Endothelial cell of umbilical vein (primary cell): ENCODE results near the gene CST9L. TPM values are rescaled to one million over a fixed set of nuclear protein-coding genes. Genes with fewer than 3 reads are reported as not detected.

ENCODE experiments used
- BruUV-seq: library from RNA; stranded (reverse); fragments of 400-500 nt; replicated peaks from 2 replicates; lab custom pipeline; 2021; lab: Mats Ljungman, UMichigan
- CTCF ChIA-PET: fragments of 300-600, 350-600 bp; sonication (Branson Sonifier 250); formaldehyde crosslinking; loops from one replicate; lab custom pipeline; 2021; ENCODE audit warnings: antibody characterized with exemption, inconsistent platforms; lab: Charles Lee
- POLR2A ChIA-PET: fragments of 300-600, 350-600 bp; sonication (Branson Sonifier 250); formaldehyde crosslinking; loops from one replicate; lab custom pipeline; 2021; ENCODE audit warnings: antibody characterized with exemption, inconsistent platforms; lab: Charles Lee
- DNase-seq: peaks from one replicate; pipeline ENCODE4 v3.0.0-alpha.2; 2011; ENCODE audit warnings: low read depth, low spot score
- FAIRE-seq: peaks from 2 replicates; lab custom pipeline; 2011; peaks lifted over from hg19 to GRCh38; lab: Jason Lieb, UNC
- H2AFZ ChIP-seq: 2 replicates; pipeline ENCODE4 v1.6.0; 2012; ENCODE audit warnings: low read depth, low read length, control low read depth, inconsistent platforms
- H3K27ac ChIP-seq: 2 replicates; pipeline ENCODE4 v1.5.1; 2011; ENCODE audit warnings: low read depth, mild to moderate bottlenecking, control low read depth, low read length, moderate library complexity; ENCODE audit not compliant: insufficient read depth
- H3K27me3 ChIP-seq, 2 experiments: 2 replicates each; pipeline versions ENCODE4 v1.6.0 to v1.6.1; 2011; ENCODE audit warnings: low read length in 2 of 2, mixed read lengths in 1 of 2; ENCODE audit not compliant: control insufficient read depth in 2 of 2, insufficient read depth in 2 of 2
- H3K36me3 ChIP-seq, 2 experiments: 2 replicates in 1 of 2; 3 replicates in 1 of 2; pipeline ENCODE4 v1.5.1; 2011; ENCODE audit warnings: low read length in 2 of 2, mild to moderate bottlenecking in 1 of 2, moderate library complexity in 1 of 2; ENCODE audit not compliant: control insufficient read depth in 2 of 2, insufficient read depth in 2 of 2; ENCODE audit errors: extremely low read depth in 1 of 2
- H3K4me1 ChIP-seq: 3 replicates; pipeline ENCODE4 v1.5.1; 2011; ENCODE audit warnings: mild to moderate bottlenecking, low read length; ENCODE audit not compliant: control insufficient read depth, insufficient read depth; ENCODE audit errors: extremely low read depth
- H3K4me2 ChIP-seq: 2 replicates; pipeline ENCODE4 v1.6.1; 2011; ENCODE audit warnings: low read length, control low read depth, mixed read lengths; ENCODE audit not compliant: insufficient read depth
- H3K4me3 ChIP-seq, 3 experiments: fragments of 200-600 bp in 1 of 3; sonication (generic), shearing (Covaris generic) in 1 of 3; replicated peaks in 1 of 3; 2 replicates each; pipeline ENCODE4 v1.5.1; 2011 to 2016; ENCODE audit warnings: control low read depth in 3 of 3, low read length in 3 of 3, mild to moderate bottlenecking in 2 of 3, inconsistent platforms in 1 of 3, low read depth in 1 of 3, moderate library complexity in 1 of 3; ENCODE audit not compliant: insufficient read depth in 1 of 3
- H3K79me2 ChIP-seq: 2 replicates; pipeline ENCODE4 v1.6.0; 2012; ENCODE audit warnings: low read length, inconsistent platforms; ENCODE audit not compliant: control insufficient read depth, insufficient read depth
- H3K9ac ChIP-seq: replicated peaks from 2 replicates; pipeline ENCODE3; 2011; ENCODE audit warnings: low read length, control low read depth; ENCODE audit not compliant: insufficient read depth; ENCODE audit errors: extremely low read depth
- H3K9me1 ChIP-seq: replicated peaks from 3 replicates; pipeline ENCODE4 v1.6.0; 2011; ENCODE audit warnings: mild to moderate bottlenecking, low read length; ENCODE audit not compliant: control insufficient read depth, insufficient read depth; ENCODE audit errors: extremely low read depth
- H3K9me3 ChIP-seq: replicated peaks from 2 replicates; pipeline ENCODE4 v1.5.1; 2012; ENCODE audit warnings: low read length, inconsistent platforms; ENCODE audit not compliant: control insufficient read depth, insufficient read depth
- H4K20me1 ChIP-seq: replicated peaks from 2 replicates; pipeline ENCODE3; 2011; ENCODE audit warnings: mild to moderate bottlenecking, low read length; ENCODE audit not compliant: control insufficient read depth, insufficient read depth; ENCODE audit errors: extremely low read depth
- CTCF ChIP-seq, 2 donors: IDR thresholded peaks; 1 replicate in 1 of 2; 2 replicates in 1 of 2; pipeline ENCODE4 v1.5.1; 2011; ENCODE audit warnings: low read length in 2 of 2, mild to moderate bottlenecking in 2 of 2, moderate library complexity in 2 of 2, control low read depth in 1 of 2, inconsistent platforms in 1 of 2, low read depth in 1 of 2; ENCODE audit not compliant: insufficient read depth in 1 of 2; ENCODE audit errors: extremely low read depth in 1 of 2
- EZH2 ChIP-seq: IDR thresholded peaks from 2 replicates; pipeline ENCODE4 v1.6.1; 2012; ENCODE audit warnings: borderline replicate concordance, low read depth, mild to moderate bottlenecking, moderate library complexity, low read length, inconsistent platforms; ENCODE audit not compliant: severe bottlenecking
- FOS ChIP-seq: IDR thresholded peaks from 2 replicates; pipeline ENCODE4 v1.6.1; 2011; ENCODE audit warnings: mild to moderate bottlenecking, low read length, moderate library complexity, borderline replicate concordance; ENCODE audit not compliant: insufficient read depth
- GATA2 ChIP-seq: IDR thresholded peaks from 2 replicates; pipeline ENCODE4 v1.7.0; 2011; ENCODE audit warnings: low read depth, mild to moderate bottlenecking, moderate library complexity, mixed read lengths, low read length; ENCODE audit not compliant: insufficient read length, insufficient read depth
- JUN ChIP-seq: IDR thresholded peaks from 2 replicates; pipeline ENCODE4 v1.6.1; 2011; ENCODE audit warnings: borderline replicate concordance, low read depth; ENCODE audit not compliant: insufficient read length, insufficient read depth
- MAX ChIP-seq: IDR thresholded peaks from 2 replicates; pipeline ENCODE4 v1.6.1; 2011; ENCODE audit not compliant: insufficient read depth, insufficient read length
- MYC ChIP-seq: IDR thresholded peaks from one replicate; pipeline ENCODE4 v1.6.1; 2011; ENCODE audit warnings: mild to moderate bottlenecking, low read depth, low read length
- POLR2A ChIP-seq: IDR thresholded peaks from 2 replicates; pipeline ENCODE4 v1.6.1; 2012; ENCODE audit warnings: low read depth, mild to moderate bottlenecking, control low read depth, low read length
- POLR2AphosphoS5 ChIP-seq: IDR thresholded peaks from 2 replicates; pipeline ENCODE4 v1.6.1; 2012; ENCODE audit warnings: low read depth, mild to moderate bottlenecking, control low read depth, low read length, moderate library complexity; ENCODE audit not compliant: insufficient read depth
- dilution Hi-C: fragments of 300-500 bp; cut with MboI; formaldehyde crosslinking; loops from one replicate; pipeline ENCODE4 v1.15.0; 2019; ENCODE audit warnings: low sequenced_read_pairs; ENCODE audit not compliant: extremely low pct_ligation_motif_present
- intact Hi-C: fragments of 100-400 bp; cut with micrococcal nuclease; formaldehyde crosslinking; loops from one replicate; pipeline ENCODE4 v1.10.0; 2022
- polyA plus RNA-seq, 4 experiments: library from polyadenylated mRNA; depleted of rRNA in 3 of 4; stranded (reverse) in 3 of 4; unstranded in 1 of 4; fragments of >200 nt; gene quantifications; 2 replicates each; pipeline versions ENCODE4 v1.2.1 to v1.2.3, GENCODE V29; 2011 to 2012; ENCODE audit warnings: missing spikeins in 1 of 4
- total RNA-seq: library from RNA; stranded (reverse); gene quantifications from 2 replicates; pipeline ENCODE4 v1.2.3, GENCODE V29; 2021

Gene CST9L
- total and polyA plus RNA-seq, 2 donors (not counting 3 experiments of a cell fraction or from before 2014, with no cell fraction given) = not detected

DNA sequence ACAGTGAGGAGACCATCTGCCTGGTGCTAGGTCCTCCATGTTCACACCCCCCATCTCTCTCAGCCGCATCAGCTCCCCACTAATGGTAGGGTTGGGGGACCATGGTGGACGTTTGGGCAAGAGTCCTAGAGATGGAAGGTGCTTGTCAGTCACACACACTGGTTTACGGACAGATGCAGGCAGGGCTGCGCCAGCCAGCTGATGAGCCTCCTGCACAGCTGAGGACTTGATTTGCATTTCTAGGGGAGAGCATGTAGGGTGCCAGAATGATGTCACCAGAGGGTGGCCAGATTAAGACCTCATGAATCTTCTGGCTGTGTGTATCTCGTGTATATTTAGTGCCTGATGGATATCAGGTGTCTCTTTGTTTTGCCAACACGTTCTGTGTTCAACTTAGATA, 48.7 kb downstream of the CST9L start:
- dilution Hi-C loops = no loop called here
- no peaks in the 10 kb centered on the region for H3K4me1 ChIP-seq
- intact Hi-C loops = no loop called here
- H3K9me1 ChIP-seq = no peaks in the 10 kb centered on the region
- no peaks in the 10 kb centered on the region for H3K79me2 ChIP-seq
- H4K20me1 ChIP-seq = no peaks in the 10 kb centered on the region
- H3K27me3 ChIP-seq = no peaks in the 10 kb centered on the region
- H3K9me3 ChIP-seq = no peaks in the 10 kb centered on the region
- no peak for FAIRE-seq
- TF ChIP-seq POLR2A (no peak), CTCF (IDR thresholded peaks at IDR 0.05; ENCODE audit: extremely low read depth in 1 of 2, insufficient read depth in 1 of 2, low read depth in 1 of 2, low read length in 2 of 2) (no peak), MAX (no peak), EZH2 (no peak), GATA2 (no peak), JUN (no peak), FOS (no peak), POLR2AphosphoS5 (no peak), MYC (no peak)
- no peak overlapping the region for H2AFZ ChIP-seq
- DNase-seq = no peak
- no peak overlapping the region for H3K4me3 ChIP-seq
- POLR2A ChIA-PET = no interaction called here
- CTCF ChIA-PET = no interaction called here
- no peaks in the 10 kb centered on the region for H3K36me3 ChIP-seq
- H3K9ac ChIP-seq = no peak overlapping the region
- no peak overlapping the region for H3K27ac ChIP-seq
- BruUV-seq = no TSS peak
- no peak overlapping the region for H3K4me2 ChIP-seq
